Breast epithelium (tissue), 4 donors: Measurements from ENCODE around the gene CEP43. TPM values are rescaled to one million over a fixed set of nuclear protein-coding genes. Genes with fewer than 3 reads are reported as not detected.

ENCODE experiments used
- DNase-seq, 2 donors: peaks; one replicate each; pipeline ENCODE4 v3.0.0-alpha.2; 2019; ENCODE audit warnings: low spot score in 2 of 2
- H3K27ac ChIP-seq, 2 donors: fragments of 200-600 bp; sonication (generic) in 1 of 2; one replicate each; pipeline ENCODE4 v1.5.1; 2016 to 2019; ENCODE audit warnings: mild to moderate bottlenecking in 1 of 2
- H3K27me3 ChIP-seq, 2 donors: fragments of 200-600 bp; sonication (generic) in 1 of 2; one replicate each; pipeline versions ENCODE4 v1.5.1 to v1.6.0; 2017 to 2019; ENCODE audit warnings: control low read depth in 1 of 2, mild to moderate bottlenecking in 1 of 2
- H3K36me3 ChIP-seq: fragments of 200-600 bp; one replicate; pipeline ENCODE4 v1.5.1; 2019
- H3K4me1 ChIP-seq, 2 donors: fragments of 200-600 bp; sonication (generic); one replicate each; pipeline ENCODE4 v1.5.1; 2016 to 2019; ENCODE audit warnings: control low read depth in 1 of 2
- H3K4me3 ChIP-seq, 3 donors: fragments of 200-600 bp; sonication (generic); 1 replicate in 2 of 3; 2 replicates in 1 of 3; pipeline ENCODE4 v1.5.1; 2016 to 2019; ENCODE audit warnings: mild to moderate bottlenecking in 3 of 3, moderate library complexity in 2 of 3
- H3K9me3 ChIP-seq, 2 donors: fragments of 200-600 bp; sonication (generic) in 1 of 2; one replicate each; pipeline ENCODE4 v1.5.1; 2016 to 2019; ENCODE audit warnings: control low read depth in 1 of 2
- CTCF ChIP-seq, 3 donors: fragments of 450-650 bp; IDR thresholded peaks; one replicate each; pipeline ENCODE4 v1.5.1; 2016 to 2017; ENCODE audit warnings: antibody characterized with exemption in 3 of 3, mild to moderate bottlenecking in 3 of 3, moderate library complexity in 3 of 3
- POLR2A ChIP-seq: fragments of 450-650 bp; IDR thresholded peaks from one replicate; pipeline ENCODE4 v1.6.1; 2016; ENCODE audit warnings: antibody characterized with exemption, mild to moderate bottlenecking, moderate library complexity
- POLR2AphosphoS5 ChIP-seq, 3 donors: sonication (generic); formaldehyde crosslinking; IDR thresholded peaks; one replicate each; pipeline ENCODE4 v1.6.1; 2017; ENCODE audit warnings: antibody characterized with exemption in 3 of 3
- intact Hi-C: fragments of 100-400 bp; cut with DNase I; formaldehyde crosslinking; loops from one replicate; pipeline ENCODE4 v1.15.1; 2023; ENCODE audit warnings: low total_unique reads
- total RNA-seq, 3 donors: library from RNA; depleted of rRNA; stranded (reverse); fragments of >200 nt; gene quantifications; one replicate each; pipeline ENCODE4 v1.1.0, GENCODE V29; 2016

Gene CEP43
- total RNA-seq, 3 donors from 2014 or later: 11.2 to 32.6 (median 22.6) TPM

GRCh38 chr6:166980738-166981137, 18.5 kb upstream of the CEP43 start:
- no peak for DNase-seq
- no peaks in the 10 kb centered on the region for H3K36me3 ChIP-seq
- no peaks in the 10 kb centered on the region for H3K9me3 ChIP-seq
- no peaks in the 10 kb centered on the region for H3K27me3 ChIP-seq
- H3K4me3 ChIP-seq: no peak overlapping the region
- H3K27ac ChIP-seq: no peak overlapping the region
- TF ChIP-seq POLR2A (no peak), CTCF (IDR thresholded peaks at IDR 0.05) (no peak), POLR2AphosphoS5 (IDR thresholded peaks at IDR 0.05) (no peak)
- no peaks in the 10 kb centered on the region for H3K4me1 ChIP-seq
- intact Hi-C loops: no loop called here

- TF ChIP-seq CTCF (IDR thresholded peaks at IDR 0.05): no peak
- no peak for TF ChIP-seq POLR2A
- H3K36me3 ChIP-seq: no peaks in the 10 kb centered on the region
- H3K27me3 ChIP-seq: no peaks in the 10 kb centered on the region
- H3K4me1 ChIP-seq: no peaks in the 10 kb centered on the region
- DNase-seq: no peak
- H3K9me3 ChIP-seq: no peaks in the 10 kb centered on the region
- intact Hi-C loops: no loop called here
- H3K27ac ChIP-seq: no peak overlapping the region
- H3K4me3 ChIP-seq: no peak overlapping the region
Measured at GRCh38 chr6:166987448-166987847, 11.7 kb upstream of the CEP43 start.

- TF ChIP-seq POLR2A (no peak), CTCF (IDR thresholded peaks at IDR 0.05) (no peak), POLR2AphosphoS5 (IDR thresholded peaks at IDR 0.05) (no peak)
- H3K36me3 ChIP-seq: no peaks in the 10 kb centered on the region
- no peak overlapping the region for H3K27ac ChIP-seq
- intact Hi-C loops: no loop called here
- no peak overlapping the region for H3K4me3 ChIP-seq
- no peaks in the 10 kb centered on the region for H3K9me3 ChIP-seq
- DNase-seq: no peak
- no peaks in the 10 kb centered on the region for H3K4me1 ChIP-seq
- no peaks in the 10 kb centered on the region for H3K27me3 ChIP-seq
Measured at GRCh38 chr6:166987930-166988329, 11.3 kb upstream of the CEP43 start.

GRCh38 chr6:166988674-166989201, 10.5 kb upstream of the CEP43 start:
- no peak overlapping the region for H3K4me3 ChIP-seq
- no peak for DNase-seq
- no peaks in the 10 kb centered on the region for H3K27me3 ChIP-seq
- H3K27ac ChIP-seq: no peak overlapping the region
- TF ChIP-seq CTCF (IDR thresholded peaks at IDR 0.05) (no peak), POLR2A (no peak), POLR2AphosphoS5 (IDR thresholded peaks at IDR 0.05) (no peak)
- intact Hi-C loops: no loop called here
- no peaks in the 10 kb centered on the region for H3K4me1 ChIP-seq
- no peaks in the 10 kb centered on the region for H3K9me3 ChIP-seq
- H3K36me3 ChIP-seq: no peaks in the 10 kb centered on the region

GRCh38 chr6:166989427-166990032, 9.7 kb upstream of the CEP43 start:
- Histone ChIP-seq H3K4me3 (no peak overlapping the region), H3K36me3 (no peaks in the 10 kb centered on the region), H3K4me1 (no peaks in the 10 kb centered on the region), H3K27me3 (no peaks in the 10 kb centered on the region), H3K9me3 (no peaks in the 10 kb centered on the region), H3K27ac (no peak overlapping the region)
- DNase-seq: no peak
- intact Hi-C loops: no loop called here
- TF ChIP-seq POLR2AphosphoS5 (IDR thresholded peaks at IDR 0.05): no peak
- peak in 1 of 3 donors; percentile 53 for TF ChIP-seq CTCF (IDR thresholded peaks at IDR 0.05)
- no peak for TF ChIP-seq POLR2A
